ENCODE results near the gene MX2. TPM values are rescaled to one million over a fixed set of nuclear protein-coding genes. Genes with fewer than 3 reads are reported as not detected.
A peak's percentile ranks its signal among the peaks of the same experiment; 100 is the strongest.

MX2 gene
- total RNA-seq, 4 donors from 2014 or later, result 0.29 to 19.0 (median 8.2) TPM

DNA sequence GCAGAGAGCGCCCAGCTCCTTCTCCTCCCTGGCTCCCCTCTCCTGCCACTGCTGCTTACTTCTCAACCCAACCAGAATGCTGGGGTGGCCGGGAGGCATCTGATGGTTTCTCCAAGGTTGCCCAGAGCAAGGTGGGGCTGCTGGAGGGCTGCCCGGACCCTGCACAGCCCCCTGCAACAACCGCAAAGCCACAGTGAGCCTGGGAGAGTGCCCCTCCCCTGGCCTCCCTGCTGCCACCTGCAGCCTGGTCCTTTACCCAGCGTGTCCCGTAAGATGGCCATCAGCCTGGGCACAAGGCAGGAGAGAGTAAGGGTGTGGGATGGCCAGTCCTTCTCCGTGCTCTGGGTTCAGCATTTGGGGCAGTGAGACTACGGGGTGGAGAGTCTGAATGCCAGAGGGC lies 17.0 kb downstream of the MX2 start:
- Histone ChIP-seq H3K36me3 (no peaks in the 10 kb centered on the region), H3K27ac (no peak overlapping the region), H3K4me3 (no peak overlapping the region), H3K9me3 (no peaks in the 10 kb centered on the region), H3K4me1 (no peaks in the 10 kb centered on the region), H3K27me3 (no peaks in the 10 kb centered on the region)
- intact Hi-C loops (cut with DNase I; ENCODE audit: low total_unique reads), result no loop called here
- DNase-seq, result peak in 1 of 2 donors; percentile 9
- TF ChIP-seq, protein P1, sequence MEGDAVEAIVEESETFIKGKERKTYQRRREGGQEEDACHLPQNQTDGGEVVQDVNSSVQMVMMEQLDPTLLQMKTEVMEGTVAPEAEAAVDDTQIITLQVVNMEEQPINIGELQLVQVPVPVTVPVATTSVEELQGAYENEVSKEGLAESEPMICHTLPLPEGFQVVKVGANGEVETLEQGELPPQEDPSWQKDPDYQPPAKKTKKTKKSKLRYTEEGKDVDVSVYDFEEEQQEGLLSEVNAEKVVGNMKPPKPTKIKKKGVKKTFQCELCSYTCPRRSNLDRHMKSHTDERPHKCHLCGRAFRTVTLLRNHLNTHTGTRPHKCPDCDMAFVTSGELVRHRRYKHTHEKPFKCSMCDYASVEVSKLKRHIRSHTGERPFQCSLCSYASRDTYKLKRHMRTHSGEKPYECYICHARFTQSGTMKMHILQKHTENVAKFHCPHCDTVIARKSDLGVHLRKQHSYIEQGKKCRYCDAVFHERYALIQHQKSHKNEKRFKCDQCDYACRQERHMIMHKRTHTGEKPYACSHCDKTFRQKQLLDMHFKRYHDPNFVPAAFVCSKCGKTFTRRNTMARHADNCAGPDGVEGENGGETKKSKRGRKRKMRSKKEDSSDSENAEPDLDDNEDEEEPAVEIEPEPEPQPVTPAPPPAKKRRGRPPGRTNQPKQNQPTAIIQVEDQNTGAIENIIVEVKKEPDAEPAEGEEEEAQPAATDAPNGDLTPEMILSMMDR (IDR thresholded peaks at IDR 0.05), result no peak
- no peak for TF ChIP-seq POLR2A (IDR thresholded peaks at IDR 0.05)

DNA sequence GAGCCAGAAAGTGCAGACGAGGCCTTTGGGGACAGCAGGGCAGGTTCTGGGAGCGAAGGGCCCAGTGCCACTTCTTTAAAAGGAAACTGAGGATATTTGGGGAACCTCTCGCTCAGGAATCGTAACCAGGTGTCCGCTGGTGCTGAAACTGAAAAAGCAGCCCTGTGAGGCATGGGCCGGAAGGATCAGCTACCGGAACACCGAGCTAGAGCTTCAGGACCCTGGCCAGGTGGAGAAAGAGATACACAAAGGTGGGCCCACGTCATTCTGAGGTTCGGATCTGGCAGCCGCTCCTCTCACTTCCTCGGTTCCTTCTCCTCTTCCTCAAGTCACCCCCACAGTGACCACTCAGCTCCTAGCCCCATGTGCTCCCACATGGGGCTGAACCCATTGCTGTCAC lies 18.1 kb downstream of the MX2 start:
- Histone ChIP-seq H3K27ac (no peak overlapping the region), H3K4me1 (no peaks in the 10 kb centered on the region), H3K36me3 (no peaks in the 10 kb centered on the region), H3K27me3 (no peaks in the 10 kb centered on the region), H3K9me3 (no peaks in the 10 kb centered on the region), H3K4me3 (no peak overlapping the region)
- TF ChIP-seq POLR2A (IDR thresholded peaks at IDR 0.05), result no peak
- TF ChIP-seq, protein P1 (IDR thresholded peaks at IDR 0.05), result no peak
- intact Hi-C loops (cut with DNase I; ENCODE audit: low total_unique reads), result no loop called here
- DNase-seq, result no peak

DNA sequence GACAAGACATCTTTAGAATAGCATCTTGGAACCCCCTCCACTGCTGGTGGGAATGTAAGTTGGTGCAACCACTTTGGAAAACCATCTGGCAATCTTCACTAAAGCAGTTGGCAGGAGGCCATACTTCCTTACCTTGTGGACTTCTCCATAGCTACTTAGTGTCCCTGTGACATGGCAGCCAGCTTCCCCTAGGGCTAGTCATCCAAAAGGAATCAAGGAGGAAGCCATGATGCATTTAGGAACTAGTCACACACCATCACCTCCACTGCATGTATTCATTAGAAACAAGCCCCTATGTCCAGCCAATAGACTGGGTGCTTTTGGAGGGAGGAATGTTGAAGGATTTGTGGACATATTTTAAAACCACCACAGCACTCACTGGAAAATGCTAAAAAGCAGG lies 19.9 kb downstream of the MX2 start:
- intact Hi-C loops (cut with DNase I; ENCODE audit: low total_unique reads), result no loop called here
- H3K4me1 ChIP-seq, result no peaks in the 10 kb centered on the region
- no peak overlapping the region for H3K4me3 ChIP-seq
- no peak overlapping the region for H3K27ac ChIP-seq
- no peak for TF ChIP-seq POLR2A (IDR thresholded peaks at IDR 0.05)
- TF ChIP-seq, protein P1 (IDR thresholded peaks at IDR 0.05), result no peak
- H3K36me3 ChIP-seq, result no peaks in the 10 kb centered on the region
- H3K27me3 ChIP-seq, result no peaks in the 10 kb centered on the region
- DNase-seq, result no peak
- no peaks in the 10 kb centered on the region for H3K9me3 ChIP-seq

DNA sequence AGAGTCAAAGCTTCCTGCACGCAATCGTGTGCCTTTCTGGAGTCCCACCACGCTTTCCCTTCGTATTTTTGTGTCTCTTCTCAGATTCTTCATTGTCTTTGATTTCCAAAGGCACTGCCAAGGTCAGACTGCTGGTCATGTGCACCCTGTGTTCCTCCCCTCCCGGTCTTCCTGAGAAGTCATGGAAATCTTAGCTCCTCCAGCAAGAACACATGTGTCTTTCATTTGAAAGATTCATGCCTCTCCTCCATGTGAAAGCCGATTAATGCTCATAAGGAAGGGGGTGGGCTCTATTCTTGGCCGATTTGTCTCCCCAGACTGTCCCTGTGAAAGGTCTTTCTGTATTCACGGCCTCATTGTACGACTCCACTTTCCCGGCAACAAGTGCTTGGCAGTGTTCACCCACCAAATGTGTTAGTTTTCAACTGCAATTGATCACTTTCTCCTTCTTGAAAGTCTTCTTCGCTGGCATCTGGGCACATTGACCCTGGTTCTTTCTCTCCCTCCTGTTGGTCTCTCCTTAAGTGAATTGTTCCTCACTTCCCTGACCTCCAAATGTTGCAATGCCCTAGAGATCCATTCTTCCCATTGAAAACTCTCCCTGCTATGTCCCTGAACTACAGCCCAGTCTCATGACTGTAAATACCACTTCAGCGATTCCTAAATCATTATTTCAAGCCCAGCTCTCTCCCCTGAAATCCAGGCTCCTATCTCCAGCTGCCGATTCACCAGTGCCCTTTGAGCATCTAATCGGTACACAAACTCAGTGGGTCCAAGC lies 25.4 kb downstream of the MX2 start:
- no peak overlapping the region for H3K4me3 ChIP-seq
- no peaks in the 10 kb centered on the region for H3K9me3 ChIP-seq
- no peak for DNase-seq
- H3K36me3 ChIP-seq, result no peaks in the 10 kb centered on the region
- intact Hi-C loops (cut with DNase I; ENCODE audit: low total_unique reads), result no loop called here
- H3K27ac ChIP-seq, result no peak overlapping the region
- no peaks in the 10 kb centered on the region for H3K27me3 ChIP-seq
- H3K4me1 ChIP-seq, result no peaks in the 10 kb centered on the region
- TF ChIP-seq, protein P1 (IDR thresholded peaks at IDR 0.05), result no peak
- no peak for TF ChIP-seq POLR2A (IDR thresholded peaks at IDR 0.05)

DNA sequence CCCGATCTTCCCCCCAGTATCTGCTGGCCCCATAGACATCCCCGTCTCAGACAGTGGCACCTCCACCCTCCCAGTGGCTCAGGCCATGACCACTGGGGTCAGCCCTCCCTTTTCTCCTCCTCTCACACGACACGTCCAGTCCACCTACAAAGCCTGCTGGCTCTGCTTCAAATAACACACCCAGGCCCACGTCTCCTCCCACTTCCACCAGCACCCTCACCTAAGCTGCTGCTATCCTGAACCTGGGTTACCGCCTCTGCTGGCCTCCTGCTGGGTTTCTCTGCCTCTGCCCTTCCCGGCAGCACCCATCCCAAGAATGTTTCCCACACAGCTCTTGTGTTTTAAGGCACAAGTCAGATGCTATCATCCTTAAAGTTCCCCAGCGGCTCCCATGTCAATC lies 26.0 kb downstream of the MX2 start:
- Histone ChIP-seq H3K4me3 (no peak overlapping the region), H3K27me3 (no peaks in the 10 kb centered on the region), H3K9me3 (no peaks in the 10 kb centered on the region), H3K27ac (no peak overlapping the region), H3K36me3 (no peaks in the 10 kb centered on the region), H3K4me1 (no peaks in the 10 kb centered on the region)
- intact Hi-C loops (cut with DNase I; ENCODE audit: low total_unique reads), result no loop called here
- no peak for DNase-seq
- no peak for TF ChIP-seq POLR2A (IDR thresholded peaks at IDR 0.05)
- TF ChIP-seq, protein P1 (IDR thresholded peaks at IDR 0.05), result no peak
